Mammary epithelial cell (primary cell): ENCODE measurements around the gene RALGPS1.

Experiments
- CTCF ChIP-seq, 2 donors: IDR thresholded peaks in 1 of 2; conservative IDR thresholded peaks in 1 of 2; 2 replicates each; pipeline ENCODE4 v1.5.1; 2011 to 2012; ENCODE audit warnings: inconsistent platforms in 2 of 2, low read length in 2 of 2, mild to moderate bottlenecking in 2 of 2, control low read depth in 1 of 2, low read depth in 1 of 2; ENCODE audit not compliant: insufficient read depth in 1 of 2; ENCODE audit errors: extremely low read depth in 1 of 2
- EZH2 ChIP-seq: IDR thresholded peaks from 2 replicates; pipeline ENCODE4 v1.6.1; 2012; ENCODE audit warnings: low read length, inconsistent platforms, borderline replicate concordance

DNA sequence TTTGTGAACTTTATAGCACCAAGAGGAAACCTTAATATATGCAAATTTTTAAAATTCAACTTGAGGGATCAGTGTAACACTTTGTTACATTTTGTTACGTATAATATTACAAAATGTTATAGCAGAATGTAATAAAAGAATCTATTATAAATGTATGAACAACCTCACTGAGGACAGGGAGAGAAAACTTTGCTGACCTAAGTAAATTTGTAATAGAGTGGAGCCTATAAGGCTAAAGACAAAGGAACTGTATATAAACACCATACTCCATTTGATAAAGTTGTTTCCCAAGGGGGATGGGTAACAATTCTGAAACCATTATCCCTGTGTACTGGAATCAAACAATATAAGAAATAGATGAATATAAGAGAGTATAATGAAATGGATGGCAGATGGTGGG is 130.6 kb downstream of the RALGPS1 start:
- no peak for TF ChIP-seq CTCF (conservative IDR thresholded peaks at IDR 0.05 in 1 of 2, IDR thresholded peaks at IDR 0.05 in 1 of 2; ENCODE audit: extremely low read depth in 1 of 2, insufficient read depth in 1 of 2, low read depth in 1 of 2, low read length in 2 of 2)
- no peak for TF ChIP-seq EZH2
